GM12878 (cell line): ENCODE data around the gene CHN2.

Experiments
- MAX ChIP-seq: IDR thresholded peaks from 2 replicates; pipeline ENCODE4 v1.6.1; 2012; ENCODE audit warnings: low read depth, low read length, improper control_type of control experiment
- MLLT1 ChIP-seq: fragments of 450-650 bp; IDR thresholded peaks from 2 replicates; pipeline ENCODE4 v1.6.1; 2016; ENCODE audit warnings: mild to moderate bottlenecking
- RBBP5 ChIP-seq: fragments of 200-600 bp; sonication (generic); conservative IDR thresholded peaks from 2 replicates; pipeline ENCODE4 v1.6.1; 2016
- REST ChIP-seq: IDR thresholded peaks from 2 replicates; pipeline ENCODE4 v1.6.1; 2012; ENCODE audit warnings: mild to moderate bottlenecking, low read depth, low read length
- SIX5 ChIP-seq: IDR thresholded peaks from 2 replicates; pipeline ENCODE4 v1.6.1; 2011; ENCODE audit warnings: mild to moderate bottlenecking, low read depth, low read length, moderate library complexity; ENCODE audit not compliant: severe bottlenecking
- SMC3 ChIP-seq: IDR thresholded peaks from 2 replicates; pipeline ENCODE4 v1.6.1; 2011; ENCODE audit warnings: low read length, improper control_type of control experiment, borderline replicate concordance
- SREBF2 ChIP-seq: IDR thresholded peaks from 2 replicates; pipeline ENCODE4 v1.6.1; 2012; ENCODE audit warnings: mild to moderate bottlenecking, low read length
- TCF7 ChIP-seq: IDR thresholded peaks from 2 replicates; pipeline ENCODE4 v1.6.1; 2014; ENCODE audit warnings: antibody characterized with exemption, borderline replicate concordance
- TF ChIP-seq, protein P1 (sequence below), 3 experiments: IDR thresholded peaks in 2 of 3; conservative IDR thresholded peaks in 1 of 3; 2 replicates each; pipeline ENCODE4 v1.5.1; 2011; ENCODE audit warnings: low read depth in 3 of 3, low read length in 3 of 3, mild to moderate bottlenecking in 3 of 3, control low read depth in 2 of 3, moderate library complexity in 2 of 3, inconsistent platforms in 1 of 3, mixed read lengths in 1 of 3; ENCODE audit not compliant: control insufficient read depth in 2 of 3, insufficient read depth in 1 of 3; ENCODE audit errors: extremely low read depth in 1 of 3

DNA sequence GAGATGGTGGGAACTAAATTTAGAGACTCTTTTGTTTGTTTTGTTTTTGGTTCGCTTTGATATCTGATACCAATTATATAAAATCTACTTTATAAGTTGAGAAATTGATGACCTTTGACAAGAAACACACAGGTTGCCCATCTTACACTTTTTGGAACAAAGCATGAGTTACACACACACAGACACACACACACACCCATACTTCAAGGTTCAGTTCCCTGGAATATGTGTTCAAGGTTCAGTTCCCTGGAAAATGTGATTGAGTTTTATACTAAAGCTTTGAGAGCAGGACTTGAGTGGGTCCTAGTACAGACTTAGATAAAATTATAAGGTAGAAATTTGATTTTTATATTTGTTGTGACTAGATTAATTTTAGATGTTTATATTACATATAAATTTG is 234.8 kb downstream of the CHN2 start:
- TF ChIP-seq MAX: no peak
- no peak for TF ChIP-seq TCF7
- no peak for TF ChIP-seq MLLT1
- no peak for TF ChIP-seq REST
- no peak for TF ChIP-seq RBBP5
- TF ChIP-seq, protein P1, sequence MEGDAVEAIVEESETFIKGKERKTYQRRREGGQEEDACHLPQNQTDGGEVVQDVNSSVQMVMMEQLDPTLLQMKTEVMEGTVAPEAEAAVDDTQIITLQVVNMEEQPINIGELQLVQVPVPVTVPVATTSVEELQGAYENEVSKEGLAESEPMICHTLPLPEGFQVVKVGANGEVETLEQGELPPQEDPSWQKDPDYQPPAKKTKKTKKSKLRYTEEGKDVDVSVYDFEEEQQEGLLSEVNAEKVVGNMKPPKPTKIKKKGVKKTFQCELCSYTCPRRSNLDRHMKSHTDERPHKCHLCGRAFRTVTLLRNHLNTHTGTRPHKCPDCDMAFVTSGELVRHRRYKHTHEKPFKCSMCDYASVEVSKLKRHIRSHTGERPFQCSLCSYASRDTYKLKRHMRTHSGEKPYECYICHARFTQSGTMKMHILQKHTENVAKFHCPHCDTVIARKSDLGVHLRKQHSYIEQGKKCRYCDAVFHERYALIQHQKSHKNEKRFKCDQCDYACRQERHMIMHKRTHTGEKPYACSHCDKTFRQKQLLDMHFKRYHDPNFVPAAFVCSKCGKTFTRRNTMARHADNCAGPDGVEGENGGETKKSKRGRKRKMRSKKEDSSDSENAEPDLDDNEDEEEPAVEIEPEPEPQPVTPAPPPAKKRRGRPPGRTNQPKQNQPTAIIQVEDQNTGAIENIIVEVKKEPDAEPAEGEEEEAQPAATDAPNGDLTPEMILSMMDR (IDR thresholded peaks at IDR 0.05 in 2 of 3, conservative IDR thresholded peaks at IDR 0.05 in 1 of 3; ENCODE audit: control insufficient read depth in 2 of 3, extremely low read depth in 1 of 3, insufficient read depth in 1 of 3, low read depth in 3 of 3, low read length in 3 of 3): no peak
- TF ChIP-seq SIX5: no peak
- no peak for TF ChIP-seq SREBF2
- TF ChIP-seq SMC3: no peak
